ENCODE measurements around the gene ZNF622. TPM values are rescaled to one million over a fixed set of nuclear protein-coding genes. Genes with fewer than 3 reads are reported as not detected.
"Not testable (repeated sequence)": the region's sequence is repeated elsewhere in the genome, so short reads cannot be mapped to it uniquely, and the experiment has no call there.

The ZNF622 gene
- polyA plus RNA-seq, 10 donors: 16.5 to 22.2 (median 19.9) TPM

DNA sequence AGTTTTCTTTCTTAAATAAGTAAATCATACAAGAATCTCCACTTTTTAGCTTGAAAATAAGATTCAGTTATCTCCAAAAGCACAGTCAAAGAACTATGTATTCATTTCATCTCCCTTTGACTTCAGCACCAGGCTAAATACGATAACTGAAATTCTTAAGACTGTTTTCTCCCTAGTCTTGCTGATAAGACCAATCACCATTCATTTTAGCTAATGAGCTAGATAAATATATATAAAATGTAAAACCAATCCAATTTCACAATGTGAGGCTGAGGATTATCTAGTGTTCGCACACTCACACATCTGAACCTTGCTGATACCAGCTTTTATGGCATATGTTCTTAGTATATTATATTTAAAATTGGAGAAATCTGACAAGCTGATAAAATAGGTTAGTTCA lies 17.3 kb upstream of the ZNF622 start:
- no peak for DNase-seq

DNA sequence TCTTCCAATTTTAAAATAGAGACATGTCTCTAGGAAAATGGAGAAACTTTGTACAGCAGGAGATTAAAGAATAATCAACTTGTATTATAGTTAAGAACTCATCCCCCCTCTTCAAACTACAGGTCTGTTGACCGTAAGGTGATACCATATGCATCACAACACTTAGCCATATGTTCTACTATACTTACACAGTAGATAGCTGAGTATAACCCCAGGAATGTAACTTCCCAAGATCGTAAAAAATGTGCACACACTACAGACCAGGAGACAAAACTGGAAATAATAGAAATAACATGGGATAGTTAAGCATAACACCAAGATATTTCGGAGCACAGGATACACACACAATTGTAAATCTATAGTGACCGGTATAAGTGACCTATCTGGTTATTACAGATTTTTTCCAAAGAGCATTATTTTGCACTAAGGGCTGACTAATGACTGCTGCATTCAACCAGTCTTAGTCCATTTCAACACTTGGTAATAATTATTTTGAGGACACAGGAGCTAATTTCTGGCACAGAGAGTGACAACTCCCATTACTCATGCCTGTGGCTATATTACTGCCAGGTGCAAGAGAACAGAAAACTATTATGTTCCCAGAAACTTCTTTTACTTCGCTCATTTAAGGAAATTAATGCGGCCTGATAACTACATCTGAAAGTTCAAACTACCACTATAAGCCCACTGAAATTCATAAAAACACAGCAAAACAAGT lies 15.4 kb upstream of the ZNF622 start:
- no peak for DNase-seq

DNA sequence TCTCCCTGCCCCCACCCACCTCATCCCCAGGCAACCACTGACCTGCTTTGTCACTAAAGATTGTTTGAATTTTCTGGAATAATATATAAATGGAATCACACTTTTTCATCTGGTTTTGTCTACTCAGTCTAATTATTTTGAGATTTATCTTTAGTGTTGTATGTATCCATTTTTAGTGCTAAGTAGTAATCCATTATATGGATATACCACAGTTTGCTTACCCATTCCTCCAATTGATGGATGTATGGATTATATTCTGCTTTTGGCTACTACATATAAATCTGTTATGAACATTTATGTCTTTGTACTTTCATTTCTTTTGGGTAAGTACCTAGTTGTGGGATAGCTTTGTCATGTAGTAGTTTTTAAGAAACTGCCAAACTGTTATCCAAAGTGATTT lies 14.5 kb upstream of the ZNF622 start:
- DNase-seq: no peak

DNA sequence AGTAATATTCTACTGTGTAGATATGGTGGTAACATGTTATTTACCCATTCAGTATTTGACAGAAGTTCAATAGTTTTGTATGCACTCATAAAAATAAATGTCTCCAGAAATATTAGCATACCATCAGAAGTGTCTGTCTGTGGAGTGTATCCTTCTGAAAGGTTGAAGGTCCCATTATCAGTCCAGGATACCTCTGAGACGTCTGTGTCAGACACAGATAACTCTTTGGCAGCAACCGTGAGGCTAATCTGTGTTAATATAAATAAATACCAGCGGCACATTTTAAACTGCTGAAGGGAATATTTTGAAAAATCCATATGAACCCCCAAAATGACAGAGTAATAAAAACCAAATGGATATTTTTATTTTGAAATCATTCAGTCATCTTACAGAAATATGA lies 11.9 kb upstream of the ZNF622 start:
- no peak for DNase-seq

DNA sequence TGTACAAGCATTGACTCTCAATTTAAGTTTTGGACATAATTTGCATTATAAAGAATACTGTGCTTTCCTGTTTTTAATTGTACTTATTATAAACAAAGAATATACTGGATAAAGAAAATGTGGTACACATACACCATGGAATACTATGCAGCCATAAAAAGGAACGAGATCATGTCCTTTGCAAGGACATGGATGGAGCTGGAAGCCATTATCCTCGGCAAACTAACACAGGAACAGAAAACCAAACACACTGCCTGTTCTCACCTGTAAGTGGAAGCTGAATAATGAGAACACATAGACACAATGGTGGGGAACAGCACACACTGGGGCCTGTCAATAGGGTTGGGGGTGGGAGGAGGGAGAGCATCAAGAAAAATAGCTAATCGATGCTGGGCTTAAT lies 10.8 kb upstream of the ZNF622 start:
- DNase-seq: not testable (repeated sequence)

DNA sequence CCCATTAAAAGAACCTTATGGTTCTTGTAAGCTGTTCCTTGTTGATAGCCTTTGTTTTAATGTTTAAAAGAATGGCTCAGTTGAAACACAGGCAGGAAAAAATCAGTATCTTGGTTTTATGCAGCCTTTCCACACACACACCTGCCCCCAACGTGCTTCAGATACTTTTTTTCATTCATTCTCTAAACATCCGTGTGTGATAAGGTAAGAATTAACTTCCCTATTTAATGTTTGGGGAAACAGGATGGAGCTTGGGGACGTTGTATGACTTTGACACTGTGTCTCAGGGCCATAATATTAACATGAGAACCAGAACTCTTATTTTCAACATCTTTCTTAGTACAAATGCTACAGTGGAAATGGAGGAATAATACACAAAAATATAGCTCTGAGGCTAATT lies 5.8 kb upstream of the ZNF622 start:
- DNase-seq: no peak

DNA sequence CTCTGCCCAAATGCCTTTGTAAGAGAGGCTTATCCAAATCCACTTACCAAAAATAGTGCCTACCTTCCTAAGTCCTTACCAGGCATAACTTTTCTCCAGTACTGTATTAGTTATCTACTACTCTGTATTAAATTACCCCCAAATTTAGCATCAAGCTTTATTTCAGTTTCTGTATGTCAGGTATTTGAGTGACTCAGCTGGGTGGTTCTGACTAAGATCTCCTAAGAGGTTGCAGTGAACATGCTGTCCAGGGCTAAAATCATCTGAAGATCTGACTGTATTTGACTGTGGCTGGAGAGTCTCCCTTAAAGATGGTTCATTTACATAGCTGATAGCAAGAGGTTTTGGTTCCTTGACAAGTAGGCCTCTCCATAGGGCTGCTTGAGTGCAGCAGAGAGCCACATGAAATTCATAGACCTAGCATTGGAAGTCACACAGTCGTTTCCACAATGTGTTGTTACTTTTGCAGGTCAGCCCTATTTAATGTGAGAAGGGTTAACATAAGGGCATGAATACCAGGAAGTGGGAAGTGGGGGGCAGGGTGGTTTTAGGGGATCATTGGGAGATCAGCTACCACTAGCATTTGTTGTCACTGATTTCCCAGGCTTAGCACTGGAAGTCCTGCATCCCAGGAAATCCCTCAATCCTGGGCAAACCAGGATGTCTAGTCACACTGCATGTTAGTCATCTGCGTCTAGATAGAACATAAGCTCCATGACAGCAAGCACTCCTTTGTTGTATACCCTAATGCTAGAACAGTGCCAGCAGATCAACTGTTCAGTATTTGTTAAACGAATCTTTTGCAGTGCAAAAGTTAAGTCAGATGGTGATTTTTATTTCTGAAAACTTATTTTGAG lies 2.0 kb upstream of the ZNF622 start:
- peak in 2 of 3 donors; percentile 14 to 33 for DNase-seq

DNA sequence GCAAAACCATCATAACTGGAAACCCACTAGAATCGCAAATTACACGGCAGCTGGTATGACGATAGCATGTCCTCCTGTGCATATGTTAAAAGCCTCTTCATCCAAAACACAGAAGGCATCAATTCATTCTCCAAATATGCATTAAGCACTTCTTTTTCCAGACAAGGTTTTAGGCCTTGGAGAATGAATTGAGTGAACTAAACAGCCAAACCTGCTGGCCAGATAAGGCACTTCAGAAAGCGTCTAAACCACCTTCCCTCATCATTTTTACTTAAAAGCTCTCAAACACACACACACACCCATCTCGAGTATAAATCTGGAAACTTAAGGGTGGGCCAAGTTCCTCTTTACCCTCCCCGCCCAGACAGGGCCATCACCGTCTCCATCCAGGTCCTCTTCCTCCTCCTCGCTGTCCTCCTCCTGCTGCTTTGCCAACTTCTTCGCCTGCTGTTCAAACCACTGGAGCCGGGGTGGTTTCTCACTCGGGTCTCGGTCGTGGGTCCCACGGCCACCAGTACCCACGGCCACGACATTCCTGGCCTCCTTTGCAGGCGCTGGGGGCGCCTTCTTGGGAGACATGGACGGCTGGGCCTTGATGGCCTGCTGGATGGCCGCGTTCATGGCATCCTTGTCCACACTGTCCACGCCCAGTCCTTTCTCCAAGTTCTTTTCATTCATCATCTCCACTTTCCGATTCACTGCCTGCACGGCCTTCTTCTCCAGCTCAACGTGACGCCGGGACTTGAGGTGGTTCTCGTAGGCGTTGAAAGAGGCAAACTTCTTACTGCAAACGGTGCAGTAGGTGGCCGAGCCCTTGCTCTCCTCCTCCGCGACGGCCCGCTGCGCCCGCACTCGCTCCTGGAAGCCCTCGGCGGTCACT lies 696 bp downstream of the ZNF622 start:
- DNase-seq: no peak

DNA sequence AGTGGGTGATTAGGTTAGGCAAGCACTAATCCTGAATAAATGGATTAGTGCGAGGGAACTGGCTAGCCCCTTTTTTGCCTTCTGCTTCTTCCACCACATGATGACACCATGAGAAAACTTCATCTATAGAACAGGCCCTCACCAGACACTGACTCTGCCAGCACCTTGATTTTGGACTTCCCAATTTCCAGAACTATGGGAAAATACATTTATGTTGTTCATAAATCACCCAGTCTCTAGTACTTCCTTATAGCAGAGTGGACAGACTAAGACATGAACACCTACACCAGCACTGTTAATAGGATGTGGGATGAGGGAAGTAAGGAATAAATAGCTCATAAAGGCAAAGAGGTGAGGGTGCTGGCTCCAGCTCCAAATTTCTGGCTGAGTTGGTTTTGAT lies 1.4 kb downstream of the ZNF622 start:
- no peak for DNase-seq

DNA sequence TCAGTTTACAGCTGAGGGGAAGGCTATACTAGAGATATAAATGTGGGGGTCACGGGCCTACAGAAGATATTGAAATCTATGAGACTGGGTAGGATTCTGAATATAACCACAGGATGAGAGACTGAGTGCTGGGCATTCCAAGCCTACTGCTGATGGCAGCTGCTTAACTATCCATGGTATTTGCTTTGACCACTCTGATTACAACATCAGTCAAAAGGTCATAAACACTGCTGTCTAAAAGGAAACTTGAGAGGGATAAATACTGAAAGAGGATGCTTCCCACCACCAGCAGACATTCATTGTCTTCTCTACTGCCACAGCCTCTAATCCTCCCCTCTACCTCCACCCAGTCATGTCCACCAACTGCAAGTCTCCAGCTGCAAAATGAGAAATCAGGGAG lies 3.8 kb downstream of the ZNF622 start:
- DNase-seq: peak in 1 of 3 donors; percentile 24

DNA sequence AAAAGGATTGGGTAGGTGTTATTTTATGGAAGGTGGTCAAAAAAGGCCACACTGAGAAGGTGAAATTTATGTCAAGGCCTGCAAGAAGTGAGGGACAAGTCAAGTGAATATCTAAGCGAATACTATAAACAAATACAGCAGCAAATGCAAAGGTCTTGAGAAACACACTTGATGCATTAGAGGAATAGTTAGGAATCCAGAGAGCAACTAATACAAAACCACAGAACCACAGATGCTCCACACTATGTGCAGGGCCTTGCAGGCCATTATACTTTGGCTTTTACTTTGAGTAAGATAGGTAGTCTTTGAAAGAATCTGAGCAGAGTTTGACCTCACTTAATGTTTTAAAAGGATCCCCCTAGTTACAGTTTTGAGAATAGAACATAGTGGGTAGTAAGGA lies 4.6 kb downstream of the ZNF622 start:
- no peak for DNase-seq

DNA sequence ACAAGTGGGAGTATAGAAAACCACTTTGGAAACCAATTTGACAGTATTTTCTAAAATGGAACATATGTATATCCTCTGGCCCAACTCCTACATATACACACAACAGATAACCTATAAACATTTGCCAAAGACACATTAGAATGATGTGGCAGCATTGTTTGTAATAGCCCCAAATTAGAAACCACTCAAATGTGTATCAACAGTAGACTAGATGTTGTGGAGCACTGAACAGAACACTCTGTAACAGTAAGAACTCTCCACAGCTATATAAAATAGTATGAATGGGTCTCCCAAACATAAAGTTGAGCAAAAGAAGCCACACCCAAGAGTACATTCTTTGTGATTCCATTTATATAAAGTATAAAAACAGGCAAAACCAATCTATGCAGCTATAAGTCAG lies 6.1 kb downstream of the ZNF622 start:
- no peak for DNase-seq

DNA sequence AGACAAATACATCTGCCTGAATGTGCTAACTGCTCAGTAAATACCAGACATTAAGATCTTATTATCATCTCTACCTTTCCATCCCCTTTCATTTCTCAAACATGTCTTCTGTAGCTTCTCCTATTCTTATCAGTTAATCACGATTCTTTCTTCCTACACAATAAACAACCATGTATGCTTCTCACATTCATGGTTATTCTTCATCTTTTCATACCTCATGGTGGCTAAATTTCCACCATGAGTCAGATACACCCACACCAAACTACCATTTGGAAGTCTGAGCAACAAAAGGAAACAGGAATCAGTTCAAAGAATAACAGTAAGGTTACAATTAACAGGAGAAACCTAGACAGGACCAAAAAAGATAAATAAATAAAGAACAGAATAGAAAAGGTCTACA lies 7.7 kb downstream of the ZNF622 start:
- DNase-seq: no peak

DNA sequence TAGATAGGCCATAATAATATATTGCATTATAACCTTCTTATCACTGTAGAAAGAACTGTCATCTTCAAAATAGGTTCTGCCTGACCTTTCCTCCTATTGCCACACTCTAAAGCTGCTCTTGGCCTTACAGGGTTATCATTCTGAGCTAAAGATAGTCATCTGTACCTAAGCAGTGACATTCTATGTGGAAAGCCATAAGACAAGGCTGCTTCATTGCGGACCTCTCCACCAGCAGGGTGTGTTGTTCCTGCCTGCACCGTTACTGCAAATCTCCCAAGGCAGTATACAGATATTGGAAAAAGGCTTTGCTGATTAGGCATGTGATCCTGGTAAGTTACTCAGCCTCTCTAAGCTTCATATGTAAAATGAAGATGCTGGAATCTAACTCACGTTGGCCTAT lies 8.1 kb downstream of the ZNF622 start:
- no peak for DNase-seq

DNA sequence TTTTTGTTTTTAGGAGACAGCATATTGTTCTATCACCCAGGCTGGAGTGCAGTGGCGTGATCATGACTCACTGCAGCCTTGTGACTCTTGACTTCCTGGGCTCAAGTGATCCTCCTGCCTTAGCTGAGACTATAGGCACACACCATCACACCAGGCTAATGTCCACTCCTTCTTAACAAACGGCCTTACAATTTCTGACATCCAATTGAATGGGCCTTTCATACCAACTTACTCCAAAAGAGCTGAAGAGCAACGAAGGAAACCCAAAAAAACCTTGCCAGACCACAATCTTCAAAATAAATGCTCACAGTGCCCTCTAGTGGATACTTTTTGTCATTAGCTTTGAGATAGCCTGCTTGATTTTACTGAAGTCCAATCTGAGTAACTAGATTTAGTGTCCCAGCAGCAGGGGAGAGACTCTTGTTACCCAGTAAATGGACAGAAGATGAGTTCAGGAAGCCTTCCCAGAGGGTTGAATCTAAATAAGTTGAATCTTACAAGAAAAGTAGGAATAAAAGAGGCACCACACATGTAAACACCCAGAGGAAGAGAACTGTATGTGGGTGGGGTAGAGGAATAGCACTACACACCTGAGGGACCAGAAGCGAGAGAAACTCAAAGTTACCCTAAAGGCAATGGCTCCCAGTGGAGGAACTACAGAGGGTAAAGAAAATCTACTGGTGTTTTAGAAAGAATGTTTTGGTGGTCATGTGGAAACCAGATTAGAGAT lies 9.3 kb downstream of the ZNF622 start:
- DNase-seq: peak; percentile 51 to 71 (median 59)

DNA sequence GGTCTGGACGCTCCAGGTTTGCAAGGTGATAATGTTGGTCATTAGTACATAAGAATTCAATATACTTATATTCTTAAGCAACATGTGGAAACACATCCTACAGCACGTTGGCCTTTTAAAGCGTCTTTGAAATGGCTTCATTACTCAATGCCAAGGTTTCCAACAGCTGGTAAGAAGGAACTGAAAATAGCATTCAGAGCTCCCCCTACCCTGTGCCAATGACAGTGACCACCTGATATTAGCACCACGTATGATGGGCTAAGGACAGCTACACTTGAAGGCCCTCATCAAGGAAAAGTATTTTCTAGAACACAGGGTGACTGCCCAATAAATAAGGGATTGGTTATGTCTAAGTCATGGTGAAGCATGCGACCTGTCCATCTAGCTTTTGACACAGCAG lies 9.9 kb downstream of the ZNF622 start:
- DNase-seq: peak in 1 of 3 donors; percentile 4

DNA sequence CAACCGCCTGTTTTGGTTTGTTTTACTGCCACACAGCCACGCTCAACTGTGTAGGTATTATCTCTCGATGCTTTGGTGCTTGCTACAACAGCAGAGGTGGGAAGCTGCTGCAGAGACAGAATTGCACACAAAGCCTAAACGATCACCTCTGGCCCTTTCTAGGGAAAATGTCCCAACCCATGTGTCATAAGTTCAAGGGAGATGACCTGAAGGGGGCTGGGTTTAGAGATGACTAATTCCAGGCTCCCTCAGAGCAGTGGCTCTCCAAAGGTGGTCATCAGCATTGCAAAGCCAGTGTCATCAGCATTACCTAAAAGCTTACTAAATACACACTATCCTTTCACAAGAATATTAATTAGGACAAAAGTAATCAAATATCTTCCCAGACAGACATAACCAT lies 10.9 kb downstream of the ZNF622 start:
- DNase-seq: no peak

DNA sequence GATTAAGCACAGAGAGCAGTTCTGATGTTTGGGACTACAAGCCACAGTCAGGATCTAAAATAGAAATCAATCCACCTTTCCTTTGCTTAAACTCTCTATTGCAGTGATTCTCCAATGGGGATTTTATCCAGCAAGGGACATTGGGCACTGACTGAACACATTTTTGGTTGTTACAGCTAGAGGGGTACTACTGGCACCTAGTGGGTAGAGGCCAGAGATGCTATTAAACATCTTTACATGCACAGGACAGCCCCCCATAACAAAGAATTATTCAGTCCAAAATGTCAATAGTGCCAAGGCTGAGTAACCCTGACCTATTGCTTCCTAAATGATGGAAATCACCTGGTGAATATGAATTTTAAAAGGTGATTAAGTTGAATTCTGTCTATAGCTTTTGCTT lies 12.0 kb downstream of the ZNF622 start:
- DNase-seq: no peak

DNA sequence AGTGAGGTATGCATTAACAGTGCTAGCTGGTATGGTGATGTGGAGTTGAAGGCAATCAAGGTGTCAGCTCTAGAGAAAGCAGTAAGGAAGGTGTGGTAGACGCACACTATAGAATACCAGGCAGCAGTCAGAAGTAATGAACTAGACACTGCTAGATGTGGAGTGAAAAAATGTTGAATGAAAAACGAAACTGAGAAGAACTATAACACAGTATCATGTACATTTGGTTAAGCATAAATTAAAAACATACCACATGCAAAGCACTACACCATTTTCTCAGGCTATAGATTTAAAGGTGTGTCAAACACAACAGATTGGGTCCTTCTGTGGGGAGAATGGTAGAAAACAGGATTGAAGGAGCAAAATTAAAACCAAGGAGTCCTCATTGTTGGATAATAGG lies 15.4 kb downstream of the ZNF622 start:
- DNase-seq: no peak

DNA sequence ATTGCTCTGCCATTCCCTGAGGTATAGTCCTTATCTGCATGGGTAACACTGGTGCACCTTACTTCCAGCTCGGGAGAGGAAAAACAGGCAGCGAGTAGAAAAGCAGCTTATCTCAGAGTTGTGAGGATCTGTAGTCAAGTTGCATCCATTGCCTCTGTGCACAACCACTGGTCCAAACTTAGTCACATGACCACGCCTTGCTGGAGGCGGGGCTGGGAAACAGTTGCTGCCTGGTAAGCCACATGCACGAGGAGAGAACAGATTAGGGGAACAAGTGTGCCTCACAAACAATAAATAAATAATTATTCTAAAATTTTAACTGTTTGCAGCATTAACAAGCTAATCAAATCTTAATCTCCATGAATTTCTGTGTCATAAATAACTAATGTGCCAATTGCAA lies 18.6 kb downstream of the ZNF622 start:
- no peak for DNase-seq

DNA sequence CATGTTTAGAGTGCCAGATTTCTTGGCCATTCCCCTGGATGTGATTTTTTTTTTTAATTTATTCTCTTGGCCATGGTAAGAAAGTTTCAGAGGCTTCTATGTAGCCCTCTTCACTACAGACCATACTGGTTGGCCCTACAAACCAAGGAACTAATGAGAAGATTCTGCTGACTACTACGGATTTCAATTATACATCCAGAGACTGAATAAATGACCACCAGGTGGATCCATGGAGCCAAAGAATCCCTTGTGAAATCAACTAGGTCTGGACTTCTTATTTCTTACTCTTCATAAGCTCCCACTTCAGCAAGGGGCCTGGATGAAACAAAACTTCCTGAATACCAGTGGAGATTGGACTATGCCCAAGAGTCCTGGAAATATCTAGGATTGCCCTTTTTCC lies 27.6 kb downstream of the ZNF622 start:
- DNase-seq: no peak
